Central memory CD4-positive, alpha-beta T cell (primary cell): Measurements from ENCODE around the gene LRMDA.

Experiments
- DNase-seq: peaks from one replicate; pipeline ENCODE4 v3.0.0; 2022
- total RNA-seq, 3 experiments: gene quantifications; one replicate each; lab custom pipeline; 2026; lab: John Stamatoyannopoulos, UW

LRMDA gene
- total RNA-seq: 0 to 0.05 (median 0) reads per million in 3 experiments

DNA sequence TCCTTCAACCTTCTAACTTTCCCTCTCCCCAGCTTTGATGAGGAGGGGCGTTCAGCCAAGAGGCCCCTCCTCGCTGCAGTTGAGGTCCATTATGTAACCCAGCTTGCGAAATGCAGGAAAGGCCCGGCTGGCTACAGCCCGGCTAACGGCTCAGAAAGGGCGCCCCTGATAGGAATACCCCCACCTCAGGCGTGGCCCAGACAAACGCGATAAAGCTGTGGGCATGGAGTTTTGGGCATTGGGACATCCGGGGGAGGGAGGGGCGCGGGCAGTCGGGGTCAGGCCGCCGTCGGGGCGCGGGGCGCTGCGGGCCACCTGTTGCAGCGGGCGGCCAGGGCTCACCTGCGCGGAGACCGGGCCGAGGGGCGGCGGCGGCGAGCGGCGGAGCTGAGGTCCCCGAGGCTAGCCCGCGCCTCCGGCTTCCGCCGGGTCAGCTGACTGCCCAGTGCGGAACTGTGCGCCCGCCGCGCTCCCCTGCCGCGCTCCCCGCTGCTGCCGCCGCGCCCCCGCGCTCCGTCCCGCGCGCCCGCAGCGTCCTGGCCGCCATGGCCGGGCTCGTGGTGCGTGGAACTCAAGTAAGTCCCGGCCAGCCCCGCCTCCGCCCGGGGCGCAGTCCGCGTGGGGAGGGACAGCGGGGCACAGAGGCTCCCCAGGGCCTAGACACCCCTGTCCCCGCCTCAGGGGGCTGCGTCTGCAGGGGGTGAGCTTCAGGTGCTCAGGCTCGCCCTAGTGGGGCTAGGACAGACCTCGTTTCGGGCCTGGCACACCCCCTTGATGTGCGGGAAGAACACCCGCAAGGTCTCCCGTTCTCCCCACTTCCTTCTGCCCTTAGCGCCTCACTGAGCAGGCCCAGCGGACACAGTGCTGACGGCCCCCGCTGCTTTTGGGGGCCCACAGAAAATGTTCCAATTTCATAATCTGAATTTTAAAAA lies at the start of gene LRMDA:
TSS of gene LRMDA (plus strand) at position 445 of the 932 bp plus-strand sequence.
- no peak for DNase-seq

GRCh38 chr10:75386128-75386527 lies 45.3 kb upstream of the LRMDA start:
- DNase-seq: no peak

- DNase-seq: no peak
Observed at GRCh38 chr10:75388082-75388481, 43.3 kb upstream of the LRMDA start.

- no peak for DNase-seq
Observed at GRCh38 chr10:75390178-75390577, 41.2 kb upstream of the LRMDA start.

DNA sequence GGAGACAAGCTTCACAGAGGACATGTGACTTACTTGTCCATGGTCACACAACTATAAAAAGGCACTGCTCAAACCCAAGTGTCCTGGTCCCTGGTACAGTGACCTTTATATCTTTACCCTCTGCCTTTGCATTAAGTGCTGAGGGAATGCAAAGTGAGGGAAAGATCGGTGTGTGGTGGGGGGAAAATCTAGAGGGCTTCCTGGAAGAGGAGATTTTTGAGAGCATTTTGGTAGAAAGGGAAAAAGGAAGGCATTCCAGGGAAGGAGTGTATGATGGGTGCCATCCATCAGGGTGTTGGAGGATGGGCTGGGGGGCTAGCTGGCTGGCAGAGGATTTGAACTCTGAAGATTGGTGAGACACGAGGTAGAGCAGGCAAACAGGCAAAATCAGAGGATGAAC lies 39.2 kb upstream of the LRMDA start:
- no peak for DNase-seq

DNA sequence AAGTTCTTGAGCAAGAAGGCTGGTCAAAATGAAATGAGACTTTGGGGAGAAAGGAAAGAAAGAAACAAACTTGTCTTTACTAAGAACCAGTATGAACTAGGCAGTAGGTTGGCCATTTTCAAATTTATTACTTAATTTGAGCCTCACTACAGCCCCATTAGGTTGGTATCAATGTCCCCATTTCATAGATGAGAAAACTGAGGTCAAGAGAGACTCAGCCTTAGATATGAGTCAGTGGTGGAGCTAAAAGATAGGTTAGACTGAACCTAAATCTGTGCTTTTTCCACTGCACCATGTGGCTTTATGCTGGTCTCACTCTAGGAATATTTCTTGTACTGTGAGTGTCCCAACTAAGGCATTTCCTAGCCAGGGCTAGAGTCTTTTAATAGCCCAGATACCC lies 38.7 kb upstream of the LRMDA start:
- DNase-seq: no peak

GRCh38 chr10:75394221-75394620 lies 37.2 kb upstream of the LRMDA start:
- no peak for DNase-seq

DNA sequence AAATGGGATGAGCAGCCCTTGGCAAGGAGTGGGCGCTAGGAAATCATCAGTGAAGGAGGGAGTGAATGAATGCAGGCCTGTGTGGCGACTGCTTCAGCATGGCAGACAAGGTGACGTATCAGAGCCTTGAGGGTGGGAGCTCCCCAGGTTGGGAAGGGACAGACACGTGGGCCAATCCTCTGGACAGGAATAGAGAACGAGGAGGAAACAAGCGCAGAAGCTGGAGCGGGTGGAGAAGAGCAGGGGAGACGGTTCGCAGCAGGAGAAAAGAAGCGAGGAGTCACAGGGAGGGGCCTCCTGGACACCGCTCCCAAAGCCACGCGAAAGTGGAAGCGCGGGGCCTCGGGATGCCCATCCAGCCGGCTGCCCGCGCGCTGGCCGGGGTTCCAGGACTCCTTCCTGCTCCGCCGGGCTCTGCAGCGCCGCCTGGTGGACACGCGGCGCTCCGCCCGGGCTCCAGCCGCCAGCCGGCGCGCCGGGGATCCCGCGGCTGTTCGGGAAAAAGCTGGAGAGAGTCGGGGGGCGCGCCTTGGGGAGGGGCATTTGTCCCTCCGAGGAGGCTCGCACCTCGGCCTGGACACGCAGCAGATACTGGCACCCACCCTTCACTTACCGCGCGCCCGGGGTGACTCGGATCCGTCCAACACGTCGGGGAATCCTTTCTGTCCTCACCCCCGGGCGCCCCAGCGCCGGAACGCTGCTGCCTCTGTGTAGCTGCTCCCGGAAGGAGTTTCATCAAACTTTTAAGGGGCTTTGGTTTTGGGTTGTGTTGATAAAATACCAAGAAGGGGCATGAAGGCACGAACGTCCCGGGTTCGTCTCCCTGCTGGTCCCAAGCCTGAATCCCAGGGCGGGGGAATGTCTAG lies 36.1 kb upstream of the LRMDA start:
- no peak for DNase-seq

DNA sequence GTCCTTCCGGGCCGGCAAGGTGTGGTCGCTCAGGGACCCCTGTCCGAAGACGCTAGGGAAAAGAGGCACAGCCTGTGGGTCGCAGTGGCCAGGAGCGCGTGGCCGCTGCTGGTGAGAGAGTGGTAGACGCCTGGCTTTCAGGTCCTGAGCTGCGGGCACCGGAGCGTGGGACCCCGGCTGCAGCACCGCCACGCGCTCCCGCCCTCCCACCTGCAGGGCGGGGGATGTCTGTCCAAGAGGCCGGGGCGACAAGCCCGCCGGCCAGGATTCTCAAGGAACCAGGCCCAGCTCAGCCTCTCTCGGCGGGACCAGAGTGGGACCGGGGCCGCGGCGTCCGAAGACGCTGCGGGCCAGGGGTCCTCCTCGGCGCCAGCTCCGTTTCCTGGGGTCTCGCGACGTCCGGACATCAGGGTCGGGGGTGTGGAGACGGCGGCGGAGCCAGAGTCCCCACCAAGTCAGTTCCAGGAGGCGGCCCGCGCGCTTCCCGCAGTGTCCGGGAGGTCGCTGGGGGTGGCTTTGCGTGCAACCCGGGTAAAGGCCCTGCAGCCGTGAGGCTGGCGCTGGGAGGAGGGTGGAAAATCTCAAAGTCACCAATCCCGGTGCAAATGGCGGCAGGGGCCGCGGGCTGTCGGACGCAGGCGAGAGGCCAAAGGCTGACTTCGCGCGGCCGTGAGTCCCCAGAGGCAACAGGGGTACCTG lies 35.3 kb upstream of the LRMDA start:
- no peak for DNase-seq

- DNase-seq: no peak
Observed at GRCh38 chr10:75396631-75397495, 34.6 kb upstream of the LRMDA start.

DNA sequence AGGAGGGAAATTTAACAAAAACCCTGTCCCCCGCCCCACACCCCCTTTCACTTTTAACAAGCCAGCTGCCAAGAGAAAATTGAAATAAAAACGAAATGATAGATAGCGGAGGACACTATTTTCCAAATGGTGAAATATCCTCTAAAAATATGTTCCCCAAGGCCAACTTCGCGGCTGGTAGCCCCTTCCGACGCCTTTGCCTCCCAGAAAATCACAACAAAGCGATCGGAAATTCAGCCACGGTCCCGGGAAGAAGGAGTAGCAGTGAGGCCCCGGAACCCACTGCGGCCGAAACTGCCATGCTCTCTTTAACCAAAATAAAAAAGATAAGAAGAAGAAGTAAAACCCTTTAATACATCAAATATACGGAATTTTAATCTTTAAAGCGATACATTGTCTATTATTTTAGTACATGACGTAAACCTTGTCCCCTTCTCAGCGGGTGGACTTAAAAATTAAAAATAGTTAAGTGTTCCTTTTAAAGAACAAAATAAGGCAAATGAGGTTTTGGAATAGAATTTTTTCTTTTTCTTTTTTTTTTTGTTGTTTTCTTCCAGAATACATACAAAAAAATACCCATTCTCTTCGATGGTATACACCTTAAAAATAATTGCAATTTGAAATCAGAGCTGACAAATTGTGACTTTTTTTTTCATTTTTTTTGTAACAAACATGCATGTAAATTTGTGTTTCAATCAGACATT lies 33.8 kb upstream of the LRMDA start:
- DNase-seq: no peak

- DNase-seq: no peak
Observed at GRCh38 chr10:75398200-75398691, 33.2 kb upstream of the LRMDA start.

GRCh38 chr10:75398692-75399460 lies 32.5 kb upstream of the LRMDA start:
- no peak for DNase-seq

GRCh38 chr10:75399461-75400162 lies 31.8 kb upstream of the LRMDA start:
- DNase-seq: no peak

GRCh38 chr10:75400163-75400770 lies 31.2 kb upstream of the LRMDA start:
- DNase-seq: no peak

- DNase-seq: no peak
Observed at GRCh38 chr10:75400771-75401568, 30.5 kb upstream of the LRMDA start.

GRCh38 chr10:75401569-75402485 lies 29.6 kb upstream of the LRMDA start, which contains the start of gene ZNF503:
Gene ZNF503, minus strand, starts transcription at chr10:75401764. Its CDS starts 345 bp downstream, at chr10:75401419.
- no peak for DNase-seq
